HepG2 (cell line): Measurements from ENCODE around the gene MT1F. TPM values are rescaled to one million over a fixed set of nuclear protein-coding genes. Genes with fewer than 3 reads are reported as not detected.

Experiments used
- AGO2 ChIP-seq: fragments of 200-400 bp; formaldehyde crosslinking; optimal IDR thresholded peaks from 2 replicates; pipeline ENCODE3; 2017; ENCODE audit warnings: mild to moderate bottlenecking, low read depth, low read length, moderate library complexity
- ESRRA ChIP-seq: sonication (generic); formaldehyde crosslinking; IDR thresholded peaks from 2 replicates; pipeline ENCODE4 v1.5.1; 2020; ENCODE audit warnings: mild to moderate bottlenecking, low read depth, missing genetic modification reagents
- KLF6 ChIP-seq: IDR thresholded peaks from 2 replicates; pipeline ENCODE4 v1.8.0; 2016; ENCODE audit warnings: missing biosample characterization, missing genetic modification reagents
- MED8 ChIP-seq: sonication (generic); formaldehyde crosslinking; IDR thresholded peaks from 2 replicates; pipeline ENCODE4 v1.8.1; 2023; ENCODE audit warnings: mild to moderate bottlenecking, missing genetic modification reagents; ENCODE audit not compliant: insufficient replicate concordance
- POGK ChIP-seq: sonication (generic); formaldehyde crosslinking; conservative IDR thresholded peaks from 2 replicates; pipeline ENCODE4 v1.8.0; 2022; ENCODE audit warnings: mild to moderate bottlenecking, moderate library complexity, missing genetic modification reagents
- SP2 ChIP-seq: sonication (generic); formaldehyde crosslinking; IDR thresholded peaks from 2 replicates; pipeline ENCODE4 v1.5.1; 2020; ENCODE audit warnings: mild to moderate bottlenecking, missing genetic modification reagents
- ZNF556 ChIP-seq: sonication (generic); formaldehyde crosslinking; IDR thresholded peaks from 2 replicates; pipeline ENCODE4 v1.4.0; 2020; ENCODE audit warnings: mild to moderate bottlenecking, missing genetic modification reagents, borderline replicate concordance
- ZNF879 ChIP-seq: sonication (generic); formaldehyde crosslinking; IDR thresholded peaks from 2 replicates; pipeline ENCODE4 v1.8.1; 2023; ENCODE audit warnings: missing genetic modification reagents
- polyA plus RNA-seq, 8 experiments: library from polyadenylated mRNA; depleted of rRNA in 3 of 8; stranded (reverse) in 7 of 8; unstranded in 1 of 8; fragments of >200 nt; fragmentation: Illumina TruSeq in 4 of 8; extraction: Trizol in 4 of 8; gene quantifications; 2 replicates each; pipeline versions ENCODE4 v1.2.1 to v1.2.3, GENCODE V29; 2011 to 2016; ENCODE audit warnings: low read depth in 4 of 8, missing spikeins in 1 of 8, mixed read lengths in 1 of 8; ENCODE audit not compliant: insufficient read depth in 1 of 8
- total RNA-seq, 5 experiments: library from RNA; depleted of rRNA; stranded (reverse); fragments of >200 nt; fragmentation: Illumina TruSeq; extraction: Trizol; gene quantifications; 2 replicates each; pipeline ENCODE4 v1.2.3, GENCODE V29; 2016; ENCODE audit warnings: low read depth in 1 of 5
- TF ChIP-seq, protein P1 (sequence below): sonication (generic); formaldehyde crosslinking; IDR thresholded peaks from 2 replicates; pipeline ENCODE4 v1.4.0; 2020; ENCODE audit warnings: mild to moderate bottlenecking, missing genetic modification reagents, borderline replicate concordance
- TF ChIP-seq, protein P2 (sequence below): fragments of 450-650 bp; IDR thresholded peaks from 2 replicates; pipeline ENCODE4 v1.6.1; 2017; ENCODE audit warnings: mild to moderate bottlenecking
- TF ChIP-seq, protein P3 (sequence below), 2 experiments: IDR thresholded peaks; 2 replicates each; pipeline ENCODE4 v1.6.1; 2011 to 2012; ENCODE audit warnings: low read length in 2 of 2, borderline replicate concordance in 1 of 2, low read depth in 1 of 2, mild to moderate bottlenecking in 1 of 2, moderate library complexity in 1 of 2
- TF ChIP-seq, protein P4 (sequence below): IDR thresholded peaks from 2 replicates; pipeline ENCODE4 v1.6.1; 2016; ENCODE audit warnings: low read depth, borderline replicate concordance

Gene MT1F
- total and polyA plus RNA-seq, 2 of the 13 experiments (the other 11 are each of a cell fraction or from before 2014, with no cell fraction given) = 1.9 to 169 TPM

- TF ChIP-seq, protein P1, sequence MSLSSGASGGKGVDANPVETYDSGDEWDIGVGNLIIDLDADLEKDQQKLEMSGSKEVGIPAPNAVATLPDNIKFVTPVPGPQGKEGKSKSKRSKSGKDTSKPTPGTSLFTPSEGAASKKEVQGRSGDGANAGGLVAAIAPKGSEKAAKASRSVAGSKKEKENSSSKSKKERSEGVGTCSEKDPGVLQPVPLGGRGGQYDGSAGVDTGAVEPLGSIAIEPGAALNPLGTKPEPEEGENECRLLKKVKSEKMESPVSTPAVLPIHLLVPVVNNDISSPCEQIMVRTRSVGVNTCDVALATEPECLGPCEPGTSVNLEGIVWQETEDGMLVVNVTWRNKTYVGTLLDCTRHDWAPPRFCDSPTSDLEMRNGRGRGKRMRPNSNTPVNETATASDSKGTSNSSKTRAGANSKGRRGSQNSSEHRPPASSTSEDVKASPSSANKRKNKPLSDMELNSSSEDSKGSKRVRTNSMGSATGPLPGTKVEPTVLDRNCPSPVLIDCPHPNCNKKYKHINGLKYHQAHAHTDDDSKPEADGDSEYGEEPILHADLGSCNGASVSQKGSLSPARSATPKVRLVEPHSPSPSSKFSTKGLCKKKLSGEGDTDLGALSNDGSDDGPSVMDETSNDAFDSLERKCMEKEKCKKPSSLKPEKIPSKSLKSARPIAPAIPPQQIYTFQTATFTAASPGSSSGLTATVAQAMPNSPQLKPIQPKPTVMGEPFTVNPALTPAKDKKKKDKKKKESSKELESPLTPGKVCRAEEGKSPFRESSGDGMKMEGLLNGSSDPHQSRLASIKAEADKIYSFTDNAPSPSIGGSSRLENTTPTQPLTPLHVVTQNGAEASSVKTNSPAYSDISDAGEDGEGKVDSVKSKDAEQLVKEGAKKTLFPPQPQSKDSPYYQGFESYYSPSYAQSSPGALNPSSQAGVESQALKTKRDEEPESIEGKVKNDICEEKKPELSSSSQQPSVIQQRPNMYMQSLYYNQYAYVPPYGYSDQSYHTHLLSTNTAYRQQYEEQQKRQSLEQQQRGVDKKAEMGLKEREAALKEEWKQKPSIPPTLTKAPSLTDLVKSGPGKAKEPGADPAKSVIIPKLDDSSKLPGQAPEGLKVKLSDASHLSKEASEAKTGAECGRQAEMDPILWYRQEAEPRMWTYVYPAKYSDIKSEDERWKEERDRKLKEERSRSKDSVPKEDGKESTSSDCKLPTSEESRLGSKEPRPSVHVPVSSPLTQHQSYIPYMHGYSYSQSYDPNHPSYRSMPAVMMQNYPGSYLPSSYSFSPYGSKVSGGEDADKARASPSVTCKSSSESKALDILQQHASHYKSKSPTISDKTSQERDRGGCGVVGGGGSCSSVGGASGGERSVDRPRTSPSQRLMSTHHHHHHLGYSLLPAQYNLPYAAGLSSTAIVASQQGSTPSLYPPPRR (CRISPR knock-in tag) = 0 out of 2 replicates have a peak, but pooled peaks have one; percentile 18
- TF ChIP-seq ZNF879 (CRISPR knock-in tag) (no peak), ZNF556 (no peak), POGK (CRISPR knock-in tag) (0 out of 2 replicates have a peak, but pooled peaks have one; percentile 54), KLF6 (no peak), SP2 (CRISPR knock-in tag) (peak; percentile 46; the same call in 1 of the 2 replicates), MED8 (CRISPR knock-in tag) (peak; percentile 36), ESRRA (CRISPR knock-in tag) (0 out of 2 replicates have a peak, but pooled peaks have one; percentile 34), AGO2 (no peak)
- TF ChIP-seq, protein P2, sequence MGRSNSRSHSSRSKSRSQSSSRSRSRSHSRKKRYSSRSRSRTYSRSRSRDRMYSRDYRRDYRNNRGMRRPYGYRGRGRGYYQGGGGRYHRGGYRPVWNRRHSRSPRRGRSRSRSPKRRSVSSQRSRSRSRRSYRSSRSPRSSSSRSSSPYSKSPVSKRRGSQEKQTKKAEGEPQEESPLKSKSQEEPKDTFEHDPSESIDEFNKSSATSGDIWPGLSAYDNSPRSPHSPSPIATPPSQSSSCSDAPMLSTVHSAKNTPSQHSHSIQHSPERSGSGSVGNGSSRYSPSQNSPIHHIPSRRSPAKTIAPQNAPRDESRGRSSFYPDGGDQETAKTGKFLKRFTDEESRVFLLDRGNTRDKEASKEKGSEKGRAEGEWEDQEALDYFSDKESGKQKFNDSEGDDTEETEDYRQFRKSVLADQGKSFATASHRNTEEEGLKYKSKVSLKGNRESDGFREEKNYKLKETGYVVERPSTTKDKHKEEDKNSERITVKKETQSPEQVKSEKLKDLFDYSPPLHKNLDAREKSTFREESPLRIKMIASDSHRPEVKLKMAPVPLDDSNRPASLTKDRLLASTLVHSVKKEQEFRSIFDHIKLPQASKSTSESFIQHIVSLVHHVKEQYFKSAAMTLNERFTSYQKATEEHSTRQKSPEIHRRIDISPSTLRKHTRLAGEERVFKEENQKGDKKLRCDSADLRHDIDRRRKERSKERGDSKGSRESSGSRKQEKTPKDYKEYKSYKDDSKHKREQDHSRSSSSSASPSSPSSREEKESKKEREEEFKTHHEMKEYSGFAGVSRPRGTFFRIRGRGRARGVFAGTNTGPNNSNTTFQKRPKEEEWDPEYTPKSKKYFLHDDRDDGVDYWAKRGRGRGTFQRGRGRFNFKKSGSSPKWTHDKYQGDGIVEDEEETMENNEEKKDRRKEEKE = no peak
- TF ChIP-seq, protein P3, sequence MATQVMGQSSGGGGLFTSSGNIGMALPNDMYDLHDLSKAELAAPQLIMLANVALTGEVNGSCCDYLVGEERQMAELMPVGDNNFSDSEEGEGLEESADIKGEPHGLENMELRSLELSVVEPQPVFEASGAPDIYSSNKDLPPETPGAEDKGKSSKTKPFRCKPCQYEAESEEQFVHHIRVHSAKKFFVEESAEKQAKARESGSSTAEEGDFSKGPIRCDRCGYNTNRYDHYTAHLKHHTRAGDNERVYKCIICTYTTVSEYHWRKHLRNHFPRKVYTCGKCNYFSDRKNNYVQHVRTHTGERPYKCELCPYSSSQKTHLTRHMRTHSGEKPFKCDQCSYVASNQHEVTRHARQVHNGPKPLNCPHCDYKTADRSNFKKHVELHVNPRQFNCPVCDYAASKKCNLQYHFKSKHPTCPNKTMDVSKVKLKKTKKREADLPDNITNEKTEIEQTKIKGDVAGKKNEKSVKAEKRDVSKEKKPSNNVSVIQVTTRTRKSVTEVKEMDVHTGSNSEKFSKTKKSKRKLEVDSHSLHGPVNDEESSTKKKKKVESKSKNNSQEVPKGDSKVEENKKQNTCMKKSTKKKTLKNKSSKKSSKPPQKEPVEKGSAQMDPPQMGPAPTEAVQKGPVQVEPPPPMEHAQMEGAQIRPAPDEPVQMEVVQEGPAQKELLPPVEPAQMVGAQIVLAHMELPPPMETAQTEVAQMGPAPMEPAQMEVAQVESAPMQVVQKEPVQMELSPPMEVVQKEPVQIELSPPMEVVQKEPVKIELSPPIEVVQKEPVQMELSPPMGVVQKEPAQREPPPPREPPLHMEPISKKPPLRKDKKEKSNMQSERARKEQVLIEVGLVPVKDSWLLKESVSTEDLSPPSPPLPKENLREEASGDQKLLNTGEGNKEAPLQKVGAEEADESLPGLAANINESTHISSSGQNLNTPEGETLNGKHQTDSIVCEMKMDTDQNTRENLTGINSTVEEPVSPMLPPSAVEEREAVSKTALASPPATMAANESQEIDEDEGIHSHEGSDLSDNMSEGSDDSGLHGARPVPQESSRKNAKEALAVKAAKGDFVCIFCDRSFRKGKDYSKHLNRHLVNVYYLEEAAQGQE (IDR thresholded peaks at IDR 0.05; ENCODE audit: borderline replicate concordance in 1 of 2, low read depth in 1 of 2, low read length in 2 of 2) = no peak
- TF ChIP-seq, protein P4, sequence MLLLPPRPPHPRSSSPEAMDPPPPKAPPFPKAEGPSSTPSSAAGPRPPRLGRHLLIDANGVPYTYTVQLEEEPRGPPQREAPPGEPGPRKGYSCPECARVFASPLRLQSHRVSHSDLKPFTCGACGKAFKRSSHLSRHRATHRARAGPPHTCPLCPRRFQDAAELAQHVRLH (CRISPR knock-in tag) = peak; percentile 64; the same call in 1 of the 2 replicates
Observed at GRCh38 chr16:56643080-56643778, 14.5 kb upstream of the MT1F start (continued).
